Neuron (in vitro differentiated cells): Measurements from ENCODE around the gene PAFAH2.

Source experiments
- H2AFZ ChIP-seq: one replicate; pipeline ENCODE4 v1.6.1; 2013; ENCODE audit warnings: low read depth, mild to moderate bottlenecking, inconsistent platforms, low read length, moderate library complexity
- H3K27me3 ChIP-seq: one replicate; pipeline ENCODE4 v1.6.1; 2013; ENCODE audit warnings: low read length; ENCODE audit not compliant: insufficient read depth
- H3K36me3 ChIP-seq: one replicate; pipeline ENCODE4 v1.6.1; 2013; ENCODE audit warnings: low read length; ENCODE audit not compliant: insufficient read depth
- H3K4me1 ChIP-seq: one replicate; pipeline ENCODE4 v1.6.1; 2013; ENCODE audit warnings: low read length; ENCODE audit not compliant: insufficient read depth
- H3K4me3 ChIP-seq: 2 replicates; pipeline ENCODE4 v1.5.1; 2013; ENCODE audit warnings: mild to moderate bottlenecking, low read length, moderate library complexity
- H3K9me3 ChIP-seq: one replicate; pipeline ENCODE4 v1.6.1; 2013; ENCODE audit warnings: low read length

Gene PAFAH2

GRCh38 chr1:26036756-26037281 is 39.0 kb upstream of the PAFAH2 start:
- Histone ChIP-seq H3K9me3 (no peaks in the 10 kb centered on the region), H3K4me3 (no peak overlapping the region), H3K27me3 (peaks cover 2% of the 10 kb centered on the region), H3K4me1 (peaks cover 8% of the 10 kb centered on the region), H3K36me3 (no peaks in the 10 kb centered on the region), H2AFZ (no peak overlapping the region)

GRCh38 chr1:26035959-26036755 is 38.3 kb upstream of the PAFAH2 start:
- Histone ChIP-seq H3K27me3 (peaks cover 2% of the 10 kb centered on the region), H3K36me3 (no peaks in the 10 kb centered on the region), H2AFZ (peak overlapping the region; percentile 98)

GRCh38 chr1:26035203-26035958 is 37.5 kb upstream of the PAFAH2 start:
- no peaks in the 10 kb centered on the region for H3K9me3 ChIP-seq
- peaks cover 8% of the 10 kb centered on the region for H3K4me1 ChIP-seq
- no peaks in the 10 kb centered on the region for H3K36me3 ChIP-seq
- peak overlapping the region; percentile 71 for H3K4me3 ChIP-seq
- peak overlapping the region; percentile 98 for H2AFZ ChIP-seq
- H3K27me3 ChIP-seq: peaks cover 2% of the 10 kb centered on the region

More at GRCh38 chr1:26035959-26036755, 38.3 kb upstream of the PAFAH2 start:
- Histone ChIP-seq H3K9me3 (no peaks in the 10 kb centered on the region), H3K4me3 (peak overlapping the region; percentile 71), H3K4me1 (peaks cover 8% of the 10 kb centered on the region)

GRCh38 chr1:26034504-26035202 is 36.8 kb upstream of the PAFAH2 start:
- Histone ChIP-seq H3K27me3 (peaks cover 2% of the 10 kb centered on the region), H2AFZ (peak overlapping the region; percentile 98), H3K4me1 (peaks cover 8% of the 10 kb centered on the region), H3K36me3 (no peaks in the 10 kb centered on the region), H3K4me3 (peak overlapping the region; percentile 71), H3K9me3 (no peaks in the 10 kb centered on the region)

DNA sequence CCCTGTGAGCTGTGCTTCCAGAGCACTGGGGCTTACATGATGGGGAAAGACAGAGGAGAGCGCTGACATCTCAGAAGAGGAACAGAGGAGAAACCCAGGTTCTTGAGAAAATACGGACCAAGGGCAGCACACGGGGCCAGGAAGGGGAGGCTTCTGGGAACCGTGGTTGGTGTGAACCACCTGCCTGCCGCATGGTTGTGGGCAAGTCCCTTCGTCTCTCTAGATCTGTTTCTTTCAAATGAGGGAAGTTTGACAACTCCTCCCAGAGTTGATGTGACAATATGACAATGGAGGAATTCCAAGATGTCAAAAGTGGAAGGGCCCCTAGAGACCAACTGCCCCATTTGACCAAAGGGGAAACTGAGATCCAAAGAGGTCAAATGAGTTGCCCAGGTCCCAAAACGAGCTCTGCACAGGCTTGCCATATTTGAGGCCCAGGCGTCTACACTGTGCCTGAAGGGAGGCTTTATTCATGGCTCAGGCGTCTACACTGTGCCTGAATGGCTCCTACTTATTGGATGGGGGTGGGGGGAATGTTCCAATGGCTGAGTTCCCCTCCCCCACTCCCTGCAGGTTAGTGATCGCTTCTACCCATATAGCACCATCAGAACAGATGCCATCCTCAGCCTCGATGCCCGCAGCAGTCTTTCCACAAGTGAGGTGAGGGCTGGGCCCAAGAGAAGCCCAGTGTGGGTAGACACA is 34.9 kb upstream of the PAFAH2 start:
- no peak overlapping the region for H2AFZ ChIP-seq
- H3K4me1 ChIP-seq: peaks cover 8% of the 10 kb centered on the region
- H3K36me3 ChIP-seq: no peaks in the 10 kb centered on the region
- peaks cover 2% of the 10 kb centered on the region for H3K27me3 ChIP-seq
- no peaks in the 10 kb centered on the region for H3K9me3 ChIP-seq
- no peak overlapping the region for H3K4me3 ChIP-seq

DNA sequence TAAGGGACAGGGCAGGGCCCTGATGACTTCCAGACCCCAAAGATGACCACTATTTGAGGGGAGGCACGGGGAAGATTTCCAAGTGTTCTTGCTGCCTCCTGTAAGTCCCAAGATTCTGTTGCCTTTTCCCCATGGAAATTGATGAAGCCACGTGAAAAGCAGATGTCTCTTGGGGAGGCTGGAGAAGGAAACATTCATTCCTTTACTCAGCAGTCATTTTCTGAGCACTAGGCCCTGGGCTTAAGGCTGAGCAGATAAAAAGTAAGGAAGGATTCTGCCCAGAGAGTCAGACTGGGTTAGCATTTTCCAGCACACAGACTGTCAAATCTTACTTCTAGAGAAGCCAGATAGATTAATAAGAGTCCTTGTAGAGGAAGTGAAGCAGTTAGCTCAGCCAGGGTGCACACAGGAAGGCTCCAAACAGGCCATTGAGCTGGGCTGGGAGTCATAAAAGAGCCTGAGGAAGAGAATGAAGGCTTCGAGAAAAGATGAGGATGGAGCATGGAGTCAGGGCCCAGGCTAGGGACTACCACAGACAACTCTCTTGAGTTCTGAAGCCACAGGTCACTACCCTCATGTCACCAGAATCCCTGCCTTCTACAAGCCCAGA is 33.9 kb upstream of the PAFAH2 start:
- H3K9me3 ChIP-seq: no peaks in the 10 kb centered on the region
- no peak overlapping the region for H2AFZ ChIP-seq
- H3K4me3 ChIP-seq: no peak overlapping the region
- H3K36me3 ChIP-seq: no peaks in the 10 kb centered on the region
- peaks cover 2% of the 10 kb centered on the region for H3K27me3 ChIP-seq
- H3K4me1 ChIP-seq: peaks cover 7% of the 10 kb centered on the region

GRCh38 chr1:26031196-26031595 is 33.3 kb upstream of the PAFAH2 start:
- peaks cover 2% of the 10 kb centered on the region for H3K4me1 ChIP-seq
- no peak overlapping the region for H2AFZ ChIP-seq
- no peaks in the 10 kb centered on the region for H3K9me3 ChIP-seq
- H3K27me3 ChIP-seq: peaks cover 2% of the 10 kb centered on the region
- H3K36me3 ChIP-seq: no peaks in the 10 kb centered on the region
- H3K4me3 ChIP-seq: no peak overlapping the region

GRCh38 chr1:26029864-26030481 is 32.1 kb upstream of the PAFAH2 start:
- Histone ChIP-seq H3K36me3 (no peaks in the 10 kb centered on the region), H3K4me3 (no peak overlapping the region), H3K9me3 (no peaks in the 10 kb centered on the region), H3K27me3 (peaks cover 2% of the 10 kb centered on the region), H2AFZ (no peak overlapping the region), H3K4me1 (no peaks in the 10 kb centered on the region)

- no peaks in the 10 kb centered on the region for H3K4me1 ChIP-seq
- no peak overlapping the region for H2AFZ ChIP-seq
- no peaks in the 10 kb centered on the region for H3K36me3 ChIP-seq
- H3K9me3 ChIP-seq: no peaks in the 10 kb centered on the region
- H3K4me3 ChIP-seq: no peak overlapping the region
- H3K27me3 ChIP-seq: peaks cover 3% of the 10 kb centered on the region
Observed at GRCh38 chr1:26029054-26029863, 31.4 kb upstream of the PAFAH2 start.

DNA sequence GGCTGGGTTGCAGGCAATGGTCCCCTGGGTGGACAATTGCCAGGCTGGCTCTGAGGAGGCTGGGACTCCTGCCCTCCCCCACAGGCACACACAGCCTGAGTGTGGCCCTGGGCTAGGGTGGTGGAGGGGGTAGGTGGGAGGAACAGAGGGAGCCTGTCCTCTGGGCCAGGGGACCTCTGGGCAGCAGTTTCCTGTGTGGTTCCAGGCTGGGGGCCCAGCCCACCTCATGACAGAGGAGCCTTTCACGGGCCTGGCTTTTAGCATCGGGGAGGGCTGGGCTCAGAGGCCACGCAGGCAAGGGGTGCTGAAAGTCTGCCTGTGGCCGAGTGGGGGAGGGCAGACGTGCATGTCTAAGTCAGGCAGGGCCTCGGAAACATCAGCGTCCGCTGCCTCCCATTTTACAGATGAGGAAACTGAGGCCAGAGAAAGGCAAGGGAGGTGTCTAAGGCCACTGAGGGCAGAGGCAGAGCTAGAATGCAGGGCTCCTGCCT is 30.7 kb upstream of the PAFAH2 start:
- H3K4me3 ChIP-seq: no peak overlapping the region
- no peaks in the 10 kb centered on the region for H3K9me3 ChIP-seq
- H3K27me3 ChIP-seq: peaks cover 7% of the 10 kb centered on the region
- H3K36me3 ChIP-seq: no peaks in the 10 kb centered on the region
- no peaks in the 10 kb centered on the region for H3K4me1 ChIP-seq
- no peak overlapping the region for H2AFZ ChIP-seq

- H3K9me3 ChIP-seq: no peaks in the 10 kb centered on the region
- H3K4me1 ChIP-seq: no peaks in the 10 kb centered on the region
- no peak overlapping the region for H3K4me3 ChIP-seq
- H3K27me3 ChIP-seq: peaks cover 7% of the 10 kb centered on the region
- no peaks in the 10 kb centered on the region for H3K36me3 ChIP-seq
- no peak overlapping the region for H2AFZ ChIP-seq
Observed at GRCh38 chr1:26027716-26028489, 30.0 kb upstream of the PAFAH2 start.
